Naive thymus-derived CD8-positive, alpha-beta T cell (primary cell): ENCODE measurements around the gene SPSB1. TPM values are rescaled to one million over a fixed set of nuclear protein-coding genes. Genes with fewer than 3 reads are reported as not detected.
A peak's percentile ranks its signal among the peaks of the same experiment; 100 is the strongest.

ENCODE experiments used
- ATAC-seq, 2 donors: fragments of 150-1000 bp; cut with Tn5 transposase in 1 of 2; sonication (Bioruptor Pico), chemical (Tn5 transposase) in 1 of 2; 1 replicate in 1 of 2; 2 replicates in 1 of 2; pipeline ENCODE4 v1.10.0; 2021; ENCODE audit warnings: mild to moderate bottlenecking in 2 of 2, moderate library complexity in 2 of 2
- POLR2A ChIA-PET: fragments of 350-600 bp; sonication (Branson Sonifier 250); formaldehyde crosslinking; loops from one replicate; lab custom pipeline; 2021; ENCODE audit warnings: antibody characterized with exemption; lab: Charles Lee
- DNase-seq, 10 donors: peaks; one replicate each; pipeline versions ENCODE4 v3.0.0 to v3.0.0-alpha.2; 2020 to 2022
- H3K27ac Mint-ChIP-seq, 10 donors: one replicate each; pipeline ENCODE4 v1.8.0; 2020 to 2022; ENCODE audit warnings: mild to moderate bottlenecking in 10 of 10, mixed read lengths in 10 of 10, moderate library complexity in 4 of 10, inconsistent platforms in 1 of 10
- H3K27me3 Mint-ChIP-seq, 5 donors: one replicate each; pipeline ENCODE4 v1.8.0; 2021 to 2022; ENCODE audit warnings: mixed read lengths in 5 of 5
- H3K36me3 Mint-ChIP-seq, 3 donors: one replicate each; pipeline ENCODE4 v1.8.0; 2020 to 2022; ENCODE audit warnings: mixed read lengths in 3 of 3, mild to moderate bottlenecking in 2 of 3, inconsistent platforms in 1 of 3
- H3K4me1 Mint-ChIP-seq, 4 donors: one replicate each; pipeline ENCODE4 v1.8.0; 2021 to 2022; ENCODE audit warnings: mixed read lengths in 4 of 4
- H3K4me3 Mint-ChIP-seq, 10 donors: one replicate each; pipeline ENCODE4 v1.8.0; 2020 to 2022; ENCODE audit warnings: mild to moderate bottlenecking in 10 of 10, mixed read lengths in 10 of 10, moderate library complexity in 6 of 10, inconsistent platforms in 1 of 10
- H3K9me3 Mint-ChIP-seq, 9 donors: one replicate each; pipeline ENCODE4 v1.8.0; 2020 to 2022; ENCODE audit warnings: mixed read lengths in 9 of 9, mild to moderate bottlenecking in 3 of 9, inconsistent platforms in 1 of 9, moderate library complexity in 1 of 9
- polyA plus RNA-seq, 3 donors: library from polyadenylated mRNA; unstranded; fragments of 300-500 nt; fragmentation: Illumina TruSeq; gene quantifications; one replicate each; pipeline ENCODE4 v1.2.3, GENCODE V29; 2021
- total RNA-seq, 8 experiments: library from RNA in 2 of 8; stranded (reverse) in 2 of 8; gene quantifications; one replicate each; pipeline ENCODE4 v1.2.3 and lab custom pipeline; 2021 to 2026

SPSB1 gene
- total and polyA plus RNA-seq, 5 experiments from 2014 or later, result 0.44 to 1.7 (median 1.5) TPM

DNA sequence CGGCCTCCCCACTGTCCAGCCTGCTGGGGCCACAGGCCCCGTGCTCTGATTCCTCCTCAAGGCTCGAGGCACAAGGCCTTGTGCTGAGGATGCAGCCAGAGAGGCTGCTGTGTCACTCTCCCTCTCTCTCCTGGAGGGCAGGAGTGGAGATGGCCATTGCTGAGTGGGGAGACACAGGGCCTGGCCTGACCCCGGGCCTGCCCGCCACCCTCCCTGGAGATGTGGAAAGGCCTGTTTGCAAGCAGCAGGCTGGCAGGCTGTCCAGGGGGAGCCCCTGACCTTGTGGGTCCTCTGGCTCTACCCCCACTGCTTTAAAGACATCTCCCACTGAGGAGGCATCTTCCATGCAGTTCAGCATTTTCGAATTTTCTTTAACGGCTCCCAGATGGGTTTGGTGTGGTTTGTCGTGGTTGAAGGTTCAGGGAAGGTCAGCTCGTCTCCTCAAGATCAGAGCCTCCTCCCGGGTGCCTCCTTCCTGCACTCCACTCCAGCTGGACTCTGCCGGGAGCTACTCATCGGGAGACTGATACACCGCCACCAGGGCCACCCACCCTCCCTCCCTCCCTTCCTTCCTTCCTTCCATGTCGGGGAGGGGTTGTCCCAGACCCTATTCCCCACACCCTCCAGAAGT is 69.1 kb downstream of the SPSB1 start:
- H3K27me3 Mint-ChIP-seq, result peaks cover 0 to 4% (median 0%) of the 10 kb centered on the region in 5 donors

DNA sequence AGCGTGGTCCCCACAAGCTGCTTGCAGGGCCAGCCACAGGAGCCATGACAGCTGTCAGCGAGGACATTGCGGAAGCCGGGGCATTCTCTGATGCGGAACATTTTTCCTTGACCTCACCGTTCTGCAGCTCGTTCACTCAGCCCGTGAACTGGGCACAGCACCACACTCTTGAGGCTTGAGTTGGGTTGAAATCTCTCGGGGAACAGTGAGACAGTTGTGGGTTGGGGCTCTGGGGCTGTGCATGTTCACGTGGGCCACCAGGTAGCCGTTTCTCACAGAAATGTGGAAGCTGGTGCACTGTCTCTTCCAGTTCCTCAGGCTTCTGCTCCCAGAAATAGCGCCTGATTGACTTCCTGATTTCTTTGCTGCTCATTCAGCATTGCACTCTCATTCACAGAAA is 69.8 kb downstream of the SPSB1 start:
- DNase-seq, result no peak
- Mint-ChIP-seq H3K36me3 (no peaks in the 10 kb centered on the region), H3K4me3 (peak overlapping the region in 1 of 10 donors; percentile 39), H3K27me3 (peaks cover 0 to 6% (median 2%) of the 10 kb centered on the region in 5 donors), H3K9me3 (no peaks in the 10 kb centered on the region), H3K27ac (no peak overlapping the region), H3K4me1 (peaks cover 0 to 13% (median 1%) of the 10 kb centered on the region in 4 donors)
- POLR2A ChIA-PET, result no interaction called here
- ATAC-seq, result no peak

More for the DNA sequence above, 69.1 kb downstream of the SPSB1 start:
- no peaks in the 10 kb centered on the region for H3K9me3 Mint-ChIP-seq
- H3K4me1 Mint-ChIP-seq, result peaks cover 0 to 13% (median under 1%) of the 10 kb centered on the region in 4 donors
- POLR2A ChIA-PET, result no interaction called here
- no peak overlapping the region for H3K27ac Mint-ChIP-seq
- DNase-seq (no peak), ATAC-seq (no peak)
- peaks cover 0 to under 1% (median 0%) of the 10 kb centered on the region in 3 donors for H3K36me3 Mint-ChIP-seq
- no peak overlapping the region for H3K4me3 Mint-ChIP-seq

DNA sequence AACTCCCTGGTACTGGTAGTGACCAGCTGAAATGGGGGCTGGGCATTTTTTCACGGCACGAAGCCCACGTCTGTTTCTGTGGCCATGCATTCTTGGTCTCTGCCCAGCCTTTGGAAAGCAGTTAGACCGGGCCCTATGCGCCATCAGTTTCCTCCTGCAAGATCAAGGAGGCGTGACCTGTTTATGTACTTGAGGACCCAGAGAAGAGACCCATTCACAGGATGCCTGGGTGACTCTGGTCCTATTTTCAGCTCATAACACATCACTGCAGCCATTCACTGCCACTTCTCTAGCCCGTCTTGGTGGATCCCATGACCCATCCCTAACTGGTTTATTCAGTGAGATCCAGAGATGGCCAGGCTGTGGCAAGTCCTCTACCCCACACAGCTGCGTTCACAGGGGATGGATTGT is 70.4 kb downstream of the SPSB1 start:
- DNase-seq, result no peak
- peaks cover 0 to 9% (median 5%) of the 10 kb centered on the region in 5 donors for H3K27me3 Mint-ChIP-seq
- H3K36me3 Mint-ChIP-seq, result no peaks in the 10 kb centered on the region
- H3K27ac Mint-ChIP-seq, result no peak overlapping the region
- H3K9me3 Mint-ChIP-seq, result no peaks in the 10 kb centered on the region
- no peak overlapping the region for H3K4me3 Mint-ChIP-seq
- POLR2A ChIA-PET, result no interaction called here
- peaks cover under 1 to 16% (median 6%) of the 10 kb centered on the region in 4 donors for H3K4me1 Mint-ChIP-seq
- no peak for ATAC-seq

- DNase-seq (no peak), ATAC-seq (no peak)
- Mint-ChIP-seq H3K36me3 (no peaks in the 10 kb centered on the region), H3K4me1 (peaks cover 8 to 20% (median 15%) of the 10 kb centered on the region in 4 donors), H3K9me3 (no peaks in the 10 kb centered on the region), H3K27me3 (peaks cover 0 to 12% (median 4%) of the 10 kb centered on the region in 5 donors), H3K27ac (no peak overlapping the region), H3K4me3 (no peak overlapping the region)
- POLR2A ChIA-PET, result interaction anchor here (0.6 kb wide), 1 partner anchor 88 kb away, joined by 3 read pairs; no protein-coding TSS in a partner anchor
Measured at GRCh38 chr1:9366298-9366697, 73.6 kb downstream of the SPSB1 start.

- ATAC-seq, result no peak
- H3K27ac Mint-ChIP-seq, result no peak overlapping the region
- POLR2A ChIA-PET, result no interaction called here
- H3K4me3 Mint-ChIP-seq, result no peak overlapping the region
- no peak for DNase-seq
- no peaks in the 10 kb centered on the region for H3K36me3 Mint-ChIP-seq
- H3K4me1 Mint-ChIP-seq, result peaks cover 8 to 20% (median 15%) of the 10 kb centered on the region in 4 donors
- H3K9me3 Mint-ChIP-seq, result no peaks in the 10 kb centered on the region
- H3K27me3 Mint-ChIP-seq, result peaks cover 0 to 12% (median 4%) of the 10 kb centered on the region in 5 donors
Measured at GRCh38 chr1:9366943-9367780, 74.5 kb downstream of the SPSB1 start.

- DNase-seq (no peak), ATAC-seq (no peak)
- POLR2A ChIA-PET, result no interaction called here
- peak overlapping the region in 1 of 10 donors; percentile 39 for H3K4me3 Mint-ChIP-seq
- H3K36me3 Mint-ChIP-seq, result no peaks in the 10 kb centered on the region
- peaks cover 8 to 20% (median 12%) of the 10 kb centered on the region in 4 donors for H3K4me1 Mint-ChIP-seq
- H3K9me3 Mint-ChIP-seq, result no peaks in the 10 kb centered on the region
- peaks cover 0 to 12% (median 4%) of the 10 kb centered on the region in 5 donors for H3K27me3 Mint-ChIP-seq
- H3K27ac Mint-ChIP-seq, result no peak overlapping the region
Measured at GRCh38 chr1:9367806-9368205, 75.1 kb downstream of the SPSB1 start.

GRCh38 chr1:9368356-9368755 is 75.7 kb downstream of the SPSB1 start:
- no peak overlapping the region for H3K27ac Mint-ChIP-seq
- POLR2A ChIA-PET, result no interaction called here
- H3K27me3 Mint-ChIP-seq, result peaks cover 0 to 12% (median 4%) of the 10 kb centered on the region in 5 donors
- peak overlapping the region in 5 of 10 donors; percentile 26 to 55 (median 39) for H3K4me3 Mint-ChIP-seq
- H3K9me3 Mint-ChIP-seq, result no peaks in the 10 kb centered on the region
- H3K36me3 Mint-ChIP-seq, result no peaks in the 10 kb centered on the region
- DNase-seq, result peak in 4 of 10 donors; percentile 5 to 55 (median 25)
- ATAC-seq, result peak; percentile 67 to 72
- peaks cover 8 to 20% (median 9%) of the 10 kb centered on the region in 4 donors for H3K4me1 Mint-ChIP-seq

DNA sequence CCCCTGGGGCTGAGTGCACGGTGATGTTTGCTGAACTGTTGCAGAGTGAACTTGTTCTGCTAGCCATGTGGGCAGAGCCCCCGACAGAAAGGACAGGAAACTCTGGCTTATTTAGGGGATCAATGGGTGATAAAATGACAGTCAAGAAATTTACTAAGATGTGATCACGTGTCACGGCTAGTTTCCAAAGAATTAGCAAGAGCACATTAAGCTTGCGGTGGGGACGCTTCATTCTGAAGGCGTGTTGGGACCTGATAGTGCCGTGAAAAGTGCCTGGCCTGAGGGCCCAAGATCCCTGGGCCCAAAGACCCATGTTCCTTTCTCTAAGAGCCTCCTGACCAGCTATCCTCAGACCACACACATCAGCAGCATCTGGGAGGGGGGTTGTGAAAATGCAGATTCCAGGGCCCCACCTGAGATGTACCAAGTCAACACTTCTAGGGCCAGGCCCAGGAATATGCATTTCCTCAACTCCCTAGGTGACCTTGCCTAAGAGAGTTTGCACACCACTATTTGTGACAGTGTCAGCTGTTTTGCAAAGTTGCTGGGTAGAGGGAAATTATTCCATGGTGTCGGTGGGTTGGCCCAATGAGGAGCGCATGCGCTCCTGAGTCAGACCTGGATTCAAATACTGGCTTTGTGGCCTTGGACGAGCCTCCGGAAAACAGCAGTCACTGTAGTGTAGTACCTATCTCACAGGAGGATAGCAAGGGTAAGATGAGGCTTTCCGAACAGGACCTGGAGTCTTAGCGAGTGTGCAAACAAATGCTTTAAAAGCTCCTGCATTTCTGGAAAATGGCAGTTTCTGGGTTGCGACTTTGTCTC is 77.5 kb downstream of the SPSB1 start:
- DNase-seq, result no peak
- peak overlapping the region in 1 of 10 donors; percentile 38 for H3K27ac Mint-ChIP-seq
- peaks cover 8 to 20% (median 10%) of the 10 kb centered on the region in 4 donors for H3K4me1 Mint-ChIP-seq
- no peak for ATAC-seq
- no peak overlapping the region for H3K4me3 Mint-ChIP-seq
- H3K36me3 Mint-ChIP-seq, result no peaks in the 10 kb centered on the region
- H3K9me3 Mint-ChIP-seq, result no peaks in the 10 kb centered on the region
- POLR2A ChIA-PET, result interaction anchor here (0.6 kb wide), 1 partner anchor 1731 kb away, joined by 5 read pairs; no protein-coding TSS in a partner anchor
- peaks cover 0 to 12% (median 4%) of the 10 kb centered on the region in 5 donors for H3K27me3 Mint-ChIP-seq

DNA sequence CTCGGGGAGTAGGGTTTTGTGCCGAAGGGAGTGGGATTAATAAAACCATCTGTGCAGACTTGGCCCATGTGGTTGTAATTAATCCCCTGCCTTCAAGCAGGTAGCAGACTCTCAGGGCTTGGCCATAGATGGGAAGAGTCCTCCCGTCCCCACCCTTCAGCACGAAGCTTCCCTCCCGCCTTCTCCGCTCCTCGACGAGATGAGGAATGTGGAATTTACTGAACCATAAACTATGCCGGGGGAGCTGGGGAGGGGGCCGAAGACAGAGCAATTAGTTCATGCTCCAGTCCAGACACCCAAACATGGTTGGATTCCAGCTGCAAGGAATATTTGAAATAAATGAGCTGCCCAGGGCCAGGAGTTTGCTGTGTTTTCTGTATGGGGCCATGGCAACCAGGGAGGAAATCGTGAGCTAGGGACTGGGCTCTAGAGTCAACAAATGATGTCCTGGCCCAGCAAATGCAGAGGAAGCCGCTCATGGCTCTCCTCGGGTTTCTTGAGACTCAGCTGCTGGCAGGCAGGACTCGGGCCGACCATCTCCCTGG is 78.8 kb downstream of the SPSB1 start:
- Mint-ChIP-seq H3K27me3 (peaks cover 0 to 12% (median 4%) of the 10 kb centered on the region in 5 donors), H3K4me3 (no peak overlapping the region), H3K27ac (no peak overlapping the region), H3K36me3 (no peaks in the 10 kb centered on the region), H3K9me3 (no peaks in the 10 kb centered on the region), H3K4me1 (peaks cover 8 to 20% (median 10%) of the 10 kb centered on the region in 4 donors)
- DNase-seq (no peak), ATAC-seq (no peak)
- POLR2A ChIA-PET, result no interaction called here

DNA sequence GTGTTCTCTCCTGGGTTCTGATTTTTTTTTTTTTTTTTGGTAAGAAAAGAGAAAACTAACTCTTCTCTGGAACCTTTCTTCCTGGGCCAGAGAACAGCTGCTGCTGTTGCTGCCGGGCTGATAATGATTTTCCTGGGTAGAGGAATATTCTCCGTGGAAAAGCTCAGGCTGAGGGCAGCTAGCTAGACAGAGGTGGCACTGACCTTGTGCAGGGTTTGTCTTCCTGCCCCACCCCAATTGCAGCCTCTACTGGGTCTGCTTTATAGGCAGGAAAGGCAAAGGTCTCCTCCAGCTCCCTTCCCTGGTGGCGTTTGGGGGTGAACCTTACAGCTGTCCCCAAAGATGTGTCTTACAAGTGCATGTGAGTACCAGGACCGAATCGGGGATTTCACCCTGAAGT is 79.3 kb downstream of the SPSB1 start:
- Mint-ChIP-seq H3K4me3 (no peak overlapping the region), H3K4me1 (peaks cover 8 to 20% (median 10%) of the 10 kb centered on the region in 4 donors), H3K9me3 (no peaks in the 10 kb centered on the region), H3K27ac (no peak overlapping the region), H3K36me3 (no peaks in the 10 kb centered on the region), H3K27me3 (peaks cover 0 to 12% (median 4%) of the 10 kb centered on the region in 5 donors)
- DNase-seq, result no peak
- POLR2A ChIA-PET, result no interaction called here
- no peak for ATAC-seq

GRCh38 chr1:9373619-9374018 is 80.9 kb downstream of the SPSB1 start:
- ATAC-seq (no peak), DNase-seq (no peak)
- Mint-ChIP-seq H3K9me3 (no peaks in the 10 kb centered on the region), H3K4me1 (peaks cover 0 to 6% (median 3%) of the 10 kb centered on the region in 4 donors), H3K27me3 (peaks cover 0 to 2% (median 0%) of the 10 kb centered on the region in 5 donors), H3K36me3 (no peaks in the 10 kb centered on the region), H3K4me3 (no peak overlapping the region), H3K27ac (peak overlapping the region in 1 of 10 donors; percentile 43)
- POLR2A ChIA-PET, result no interaction called here

DNA sequence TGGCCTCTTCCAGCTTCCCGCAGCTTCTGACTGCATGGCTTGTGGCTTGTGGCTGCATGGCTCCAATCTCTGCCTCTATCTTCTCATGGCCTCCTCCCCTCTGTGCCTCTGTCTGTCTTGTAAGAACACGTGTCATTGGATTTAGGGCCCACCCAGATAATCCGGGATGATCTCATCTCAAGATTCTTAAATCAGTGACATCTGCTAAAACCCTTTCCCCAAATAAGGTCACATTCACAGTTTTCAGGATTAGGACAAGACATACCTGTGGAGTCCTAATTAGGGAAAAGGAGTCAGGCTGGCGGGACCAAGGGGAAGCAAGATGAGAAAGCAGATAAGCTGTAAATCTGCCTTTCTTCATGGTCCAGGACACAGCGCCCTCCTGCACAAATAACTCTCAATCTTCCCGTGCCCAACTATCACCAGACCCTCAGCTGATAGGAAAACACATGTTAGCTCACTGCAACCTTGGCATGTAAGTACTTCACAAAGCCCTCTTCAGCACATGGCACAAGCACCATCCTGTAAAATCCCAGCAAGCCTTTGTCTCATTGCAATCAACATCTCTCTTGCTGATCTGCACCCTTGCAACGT is 82.2 kb downstream of the SPSB1 start:
- POLR2A ChIA-PET, result no interaction called here

More for the DNA sequence above, 82.2 kb downstream of the SPSB1 start:
- H3K4me1 Mint-ChIP-seq, result peaks cover 0 to 4% (median 0%) of the 10 kb centered on the region in 4 donors
- no peaks in the 10 kb centered on the region for H3K36me3 Mint-ChIP-seq
- H3K27ac Mint-ChIP-seq, result no peak overlapping the region
- H3K4me3 Mint-ChIP-seq, result no peak overlapping the region
- H3K9me3 Mint-ChIP-seq, result no peaks in the 10 kb centered on the region
- peaks cover 0 to 2% (median 0%) of the 10 kb centered on the region in 5 donors for H3K27me3 Mint-ChIP-seq
- DNase-seq (no peak), ATAC-seq (no peak)
